ENCODE data around the gene CDH23.

DNA sequence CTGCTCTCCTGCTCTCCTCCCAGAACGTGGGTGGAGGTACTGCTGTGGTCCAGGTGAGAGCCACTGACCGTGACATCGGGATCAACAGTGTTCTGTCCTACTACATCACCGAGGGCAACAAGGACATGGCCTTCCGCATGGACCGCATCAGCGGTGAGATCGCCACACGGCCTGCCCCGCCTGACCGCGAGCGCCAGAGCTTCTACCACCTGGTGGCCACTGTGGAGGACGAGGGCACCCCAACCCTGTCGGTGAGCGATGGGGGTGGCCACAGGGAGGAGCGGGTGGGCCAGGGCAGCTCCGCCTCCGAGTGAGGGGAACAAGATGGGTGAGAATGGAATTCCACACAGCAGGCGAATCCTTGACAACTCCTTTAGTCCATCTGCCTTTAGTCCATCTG is 345.0 kb downstream of the CDH23 start:
- TF ChIP-seq, protein P1, sequence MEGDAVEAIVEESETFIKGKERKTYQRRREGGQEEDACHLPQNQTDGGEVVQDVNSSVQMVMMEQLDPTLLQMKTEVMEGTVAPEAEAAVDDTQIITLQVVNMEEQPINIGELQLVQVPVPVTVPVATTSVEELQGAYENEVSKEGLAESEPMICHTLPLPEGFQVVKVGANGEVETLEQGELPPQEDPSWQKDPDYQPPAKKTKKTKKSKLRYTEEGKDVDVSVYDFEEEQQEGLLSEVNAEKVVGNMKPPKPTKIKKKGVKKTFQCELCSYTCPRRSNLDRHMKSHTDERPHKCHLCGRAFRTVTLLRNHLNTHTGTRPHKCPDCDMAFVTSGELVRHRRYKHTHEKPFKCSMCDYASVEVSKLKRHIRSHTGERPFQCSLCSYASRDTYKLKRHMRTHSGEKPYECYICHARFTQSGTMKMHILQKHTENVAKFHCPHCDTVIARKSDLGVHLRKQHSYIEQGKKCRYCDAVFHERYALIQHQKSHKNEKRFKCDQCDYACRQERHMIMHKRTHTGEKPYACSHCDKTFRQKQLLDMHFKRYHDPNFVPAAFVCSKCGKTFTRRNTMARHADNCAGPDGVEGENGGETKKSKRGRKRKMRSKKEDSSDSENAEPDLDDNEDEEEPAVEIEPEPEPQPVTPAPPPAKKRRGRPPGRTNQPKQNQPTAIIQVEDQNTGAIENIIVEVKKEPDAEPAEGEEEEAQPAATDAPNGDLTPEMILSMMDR (IDR thresholded peaks at IDR 0.05; ENCODE audit: low read depth, low read length, poor library complexity, severe bottlenecking) = no peak
- no peak for TF ChIP-seq EZH2phosphoT487 (IDR thresholded peaks at IDR 0.05; ENCODE audit: borderline replicate concordance, low read length)
